ENCODE results near the gene RAB10. TPM values are rescaled to one million over a fixed set of nuclear protein-coding genes. Genes with fewer than 3 reads are reported as not detected.

Gene RAB10
- total and polyA plus RNA-seq, 9 of the 15 experiments (the other 6 are each of a cell fraction or from before 2014, with no cell fraction given) = 25.1 to 214 (median 157) TPM

- TF ChIP-seq, protein P1, sequence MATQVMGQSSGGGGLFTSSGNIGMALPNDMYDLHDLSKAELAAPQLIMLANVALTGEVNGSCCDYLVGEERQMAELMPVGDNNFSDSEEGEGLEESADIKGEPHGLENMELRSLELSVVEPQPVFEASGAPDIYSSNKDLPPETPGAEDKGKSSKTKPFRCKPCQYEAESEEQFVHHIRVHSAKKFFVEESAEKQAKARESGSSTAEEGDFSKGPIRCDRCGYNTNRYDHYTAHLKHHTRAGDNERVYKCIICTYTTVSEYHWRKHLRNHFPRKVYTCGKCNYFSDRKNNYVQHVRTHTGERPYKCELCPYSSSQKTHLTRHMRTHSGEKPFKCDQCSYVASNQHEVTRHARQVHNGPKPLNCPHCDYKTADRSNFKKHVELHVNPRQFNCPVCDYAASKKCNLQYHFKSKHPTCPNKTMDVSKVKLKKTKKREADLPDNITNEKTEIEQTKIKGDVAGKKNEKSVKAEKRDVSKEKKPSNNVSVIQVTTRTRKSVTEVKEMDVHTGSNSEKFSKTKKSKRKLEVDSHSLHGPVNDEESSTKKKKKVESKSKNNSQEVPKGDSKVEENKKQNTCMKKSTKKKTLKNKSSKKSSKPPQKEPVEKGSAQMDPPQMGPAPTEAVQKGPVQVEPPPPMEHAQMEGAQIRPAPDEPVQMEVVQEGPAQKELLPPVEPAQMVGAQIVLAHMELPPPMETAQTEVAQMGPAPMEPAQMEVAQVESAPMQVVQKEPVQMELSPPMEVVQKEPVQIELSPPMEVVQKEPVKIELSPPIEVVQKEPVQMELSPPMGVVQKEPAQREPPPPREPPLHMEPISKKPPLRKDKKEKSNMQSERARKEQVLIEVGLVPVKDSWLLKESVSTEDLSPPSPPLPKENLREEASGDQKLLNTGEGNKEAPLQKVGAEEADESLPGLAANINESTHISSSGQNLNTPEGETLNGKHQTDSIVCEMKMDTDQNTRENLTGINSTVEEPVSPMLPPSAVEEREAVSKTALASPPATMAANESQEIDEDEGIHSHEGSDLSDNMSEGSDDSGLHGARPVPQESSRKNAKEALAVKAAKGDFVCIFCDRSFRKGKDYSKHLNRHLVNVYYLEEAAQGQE (IDR thresholded peaks at IDR 0.05; ENCODE audit: borderline replicate concordance) = peak; percentile 95
- TF ChIP-seq, protein P1 (CRISPR knock-in tag; IDR thresholded peaks at IDR 0.05; ENCODE audit: low read depth) = no peak
- TF ChIP-seq EHMT2 (IDR thresholded peaks at IDR 0.05) (peak; percentile 91), RFX5 (IDR thresholded peaks at IDR 0.05; ENCODE audit: low read depth, low read length) (no peak)
Measured at GRCh38 chr2:26148501-26148900, 114.6 kb downstream of the RAB10 start (continued).
